SIG-M5 treated with dmso at 0.1 percent for 504 hours (cell line): ENCODE measurements around the gene CHMP6.
"Not testable (repeated sequence)": the region's sequence is repeated elsewhere in the genome, so short reads cannot be mapped to it uniquely, and the experiment has no call there.

Source experiments
- DNase-seq: peaks from one replicate; lab custom pipeline; 2025; ENCODE audit not compliant: unreplicated experiment; lab: John Stamatoyannopoulos, UW

CHMP6 gene

DNA sequence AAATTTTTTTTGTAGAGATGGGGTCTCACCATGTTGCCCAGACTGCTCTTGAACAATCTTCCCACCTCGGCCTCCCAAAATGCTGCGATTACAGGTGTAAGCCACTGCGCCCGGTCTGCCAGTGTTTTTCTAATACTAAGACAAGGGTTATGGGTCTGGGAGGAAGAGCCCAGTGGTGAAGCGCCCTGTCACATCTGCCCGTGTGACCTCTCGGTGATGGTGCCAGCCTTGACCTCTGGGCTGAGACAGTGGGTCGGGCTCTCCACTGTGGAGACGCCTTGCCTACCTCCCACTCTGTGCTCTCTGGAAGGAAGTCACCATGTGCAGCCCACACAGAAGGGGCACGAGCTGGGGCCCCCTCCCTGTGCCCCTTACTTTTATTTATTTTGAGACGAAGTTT lies 38.2 kb downstream of the CHMP6 start:
- no peak for DNase-seq

DNA sequence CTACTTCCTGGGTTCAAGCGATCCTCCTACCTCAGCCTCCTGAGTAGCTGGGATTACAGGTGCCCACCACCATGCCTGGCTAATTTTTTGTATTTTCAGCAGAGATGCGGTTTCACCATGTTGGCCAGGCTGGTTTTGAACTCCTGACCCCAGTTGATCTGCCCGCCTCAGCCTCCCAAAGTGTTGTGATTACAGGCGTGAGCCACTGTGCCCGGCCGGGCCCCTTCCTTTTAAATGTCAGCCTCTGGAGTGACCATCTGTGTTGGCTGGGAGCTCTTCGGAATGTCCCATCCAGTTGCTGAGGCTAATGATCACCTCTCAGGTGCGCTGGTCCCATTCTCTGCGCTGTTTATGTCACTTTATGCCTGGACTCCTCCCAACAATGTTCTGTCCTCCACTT lies 38.7 kb downstream of the CHMP6 start:
- DNase-seq, result not testable (repeated sequence)

DNA sequence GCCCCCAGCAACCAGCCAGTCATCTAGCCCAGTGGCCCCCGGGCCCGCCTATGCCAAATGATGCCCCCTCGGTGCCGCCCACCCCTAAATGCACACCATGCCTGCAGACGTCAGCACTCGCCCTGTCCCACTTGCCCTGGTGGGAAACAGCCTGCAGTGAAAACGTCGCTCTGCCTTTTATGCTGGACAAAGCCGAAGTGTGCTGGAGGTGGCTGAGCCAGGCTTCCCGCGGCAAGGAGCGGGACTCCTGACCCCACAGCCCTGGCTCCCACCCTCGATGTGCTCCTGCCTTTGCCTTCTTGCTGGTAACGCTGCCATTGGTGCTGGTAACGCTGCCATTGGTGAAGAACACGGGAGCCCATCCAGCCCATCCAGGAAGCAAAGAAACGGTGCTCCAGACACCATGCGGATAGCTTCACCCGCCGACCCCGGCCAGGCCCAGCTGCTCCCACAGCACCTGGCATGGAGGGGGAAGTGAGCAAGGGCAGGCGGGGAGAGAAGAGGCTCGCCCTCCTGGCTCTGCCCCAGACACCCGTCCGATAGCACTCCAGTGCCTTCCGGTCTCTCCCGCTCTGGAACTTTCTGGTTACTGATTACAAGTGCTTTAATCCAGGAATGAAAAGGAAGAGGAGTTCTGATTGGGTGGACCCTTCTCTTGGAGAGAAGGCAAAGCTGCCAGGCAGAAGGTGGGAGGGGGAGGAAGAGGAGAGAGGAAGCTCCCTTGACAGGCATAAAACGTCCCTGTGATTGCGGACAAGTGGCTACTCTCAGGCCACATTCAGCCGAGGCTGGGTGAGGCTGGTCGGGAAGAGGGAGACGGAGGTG lies 39.3 kb downstream of the CHMP6 start:
- DNase-seq, result no peak

DNA sequence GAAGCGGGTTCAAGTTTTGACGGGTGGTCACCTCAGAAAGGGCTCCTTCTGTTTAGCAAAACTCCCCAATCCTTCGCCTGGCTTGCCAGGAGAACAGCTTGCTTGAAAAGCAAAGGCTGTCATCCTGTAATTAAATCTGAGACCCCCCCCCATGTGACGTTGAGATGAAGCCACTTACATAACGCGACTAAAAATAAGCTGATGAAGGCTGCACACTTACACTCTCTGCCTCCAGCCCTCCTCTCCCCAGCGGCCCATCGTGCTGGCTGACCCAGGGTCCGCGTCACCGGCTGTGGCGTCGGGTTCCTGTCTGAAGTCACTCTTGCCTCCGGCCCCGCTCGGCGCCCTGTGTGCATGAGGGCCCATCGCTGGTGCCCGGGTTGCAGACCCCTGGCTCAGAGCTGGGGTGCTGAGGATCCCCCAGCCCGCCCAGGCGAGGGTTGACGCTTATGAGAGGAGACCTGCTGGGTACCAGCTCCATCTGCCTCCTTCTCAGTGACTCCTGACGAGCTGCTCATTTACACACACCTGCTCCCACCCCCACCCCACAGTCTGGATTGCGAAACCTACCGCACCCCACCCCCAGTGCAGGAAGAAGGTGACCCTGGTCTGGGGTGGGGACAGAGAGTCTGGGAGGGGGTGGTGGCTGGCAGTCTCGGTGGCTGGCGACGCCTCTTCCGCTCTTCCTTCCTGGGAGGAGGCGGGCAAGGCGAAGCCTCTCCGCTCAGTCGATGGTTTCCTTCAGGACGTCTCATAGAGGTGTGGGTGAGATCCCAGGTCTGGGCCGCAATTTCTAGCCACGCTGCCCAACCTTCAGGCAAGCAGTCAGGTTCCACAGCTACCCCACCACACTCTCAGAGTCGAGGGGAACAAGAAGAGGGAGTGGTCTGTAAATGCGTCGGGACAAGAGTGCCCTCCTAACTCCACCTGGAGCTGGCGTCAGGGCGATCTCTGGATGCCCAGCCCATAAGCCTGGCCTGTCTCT lies 40.2 kb downstream of the CHMP6 start:
- no peak for DNase-seq

DNA sequence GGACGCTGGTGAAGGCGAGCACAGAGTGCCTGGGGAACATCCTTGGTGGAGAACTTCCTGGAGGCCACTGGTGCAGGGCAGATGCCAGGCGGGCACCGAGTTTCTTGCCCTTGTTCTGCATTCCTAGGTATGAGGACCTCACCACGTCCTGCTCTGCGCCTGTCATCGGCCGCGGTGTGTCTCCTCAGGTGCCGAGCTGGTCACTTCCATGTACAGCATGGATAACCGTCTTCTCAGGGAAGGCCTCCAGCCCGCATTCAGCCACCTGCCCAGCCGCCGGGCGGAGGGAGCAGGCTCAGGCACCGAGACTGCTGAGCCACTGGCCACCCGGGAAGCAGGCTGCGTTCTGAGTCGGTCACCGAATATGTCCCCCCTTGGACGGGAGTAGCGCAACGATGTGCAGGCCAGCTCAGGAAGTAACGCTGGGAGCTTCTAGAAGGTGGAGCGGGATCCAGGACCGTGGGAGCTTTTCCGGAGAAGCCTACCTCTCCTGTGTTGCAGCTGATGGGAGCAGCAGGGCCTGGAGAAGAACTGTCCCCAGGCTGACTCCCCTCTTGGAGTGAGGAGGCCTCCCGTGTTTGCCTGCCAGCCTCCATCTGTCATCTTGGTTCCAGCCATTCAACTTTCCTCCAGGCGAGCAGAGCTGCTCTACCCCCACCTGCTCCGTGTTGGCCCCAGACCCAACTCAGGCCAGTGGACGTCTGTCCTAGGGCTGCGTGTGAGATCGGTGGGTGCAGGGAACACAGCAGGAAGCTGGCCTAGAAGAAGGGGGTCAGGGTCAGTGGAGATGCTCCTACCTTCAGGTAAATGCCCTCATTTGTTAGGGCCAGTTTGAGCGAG lies 41.2 kb downstream of the CHMP6 start:
- no peak for DNase-seq

DNA sequence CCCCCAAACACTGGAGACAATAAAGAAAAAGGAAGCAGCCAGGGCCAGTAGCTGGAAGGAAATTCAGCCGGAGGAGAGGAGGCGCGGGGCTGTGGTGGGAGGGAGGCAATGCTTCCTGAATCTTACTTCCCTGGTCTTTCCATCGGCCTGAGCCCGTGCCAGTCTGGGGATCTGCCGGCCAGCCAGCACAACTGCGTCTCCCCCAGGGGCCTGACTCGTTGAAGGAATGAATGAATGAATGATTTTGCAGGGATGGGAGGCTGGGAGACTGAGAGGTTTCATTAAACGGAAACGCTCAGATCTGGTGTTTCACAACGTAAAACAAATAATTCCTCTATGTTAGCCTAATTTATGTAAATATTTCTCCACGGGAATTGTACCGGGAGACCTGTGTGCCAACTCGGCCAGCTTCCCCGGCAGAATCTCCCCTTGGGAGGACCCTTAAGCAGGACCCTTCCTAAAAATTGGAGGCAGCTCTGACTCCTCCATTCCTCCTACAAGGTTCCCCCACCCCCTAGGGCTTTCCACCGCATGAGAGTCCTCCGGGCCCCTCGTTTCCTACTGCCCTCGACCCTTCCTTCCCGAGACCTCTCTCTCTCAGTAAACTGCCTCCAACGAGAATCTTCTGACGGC lies 42.0 kb downstream of the CHMP6 start:
- DNase-seq, result peak; percentile 27

DNA sequence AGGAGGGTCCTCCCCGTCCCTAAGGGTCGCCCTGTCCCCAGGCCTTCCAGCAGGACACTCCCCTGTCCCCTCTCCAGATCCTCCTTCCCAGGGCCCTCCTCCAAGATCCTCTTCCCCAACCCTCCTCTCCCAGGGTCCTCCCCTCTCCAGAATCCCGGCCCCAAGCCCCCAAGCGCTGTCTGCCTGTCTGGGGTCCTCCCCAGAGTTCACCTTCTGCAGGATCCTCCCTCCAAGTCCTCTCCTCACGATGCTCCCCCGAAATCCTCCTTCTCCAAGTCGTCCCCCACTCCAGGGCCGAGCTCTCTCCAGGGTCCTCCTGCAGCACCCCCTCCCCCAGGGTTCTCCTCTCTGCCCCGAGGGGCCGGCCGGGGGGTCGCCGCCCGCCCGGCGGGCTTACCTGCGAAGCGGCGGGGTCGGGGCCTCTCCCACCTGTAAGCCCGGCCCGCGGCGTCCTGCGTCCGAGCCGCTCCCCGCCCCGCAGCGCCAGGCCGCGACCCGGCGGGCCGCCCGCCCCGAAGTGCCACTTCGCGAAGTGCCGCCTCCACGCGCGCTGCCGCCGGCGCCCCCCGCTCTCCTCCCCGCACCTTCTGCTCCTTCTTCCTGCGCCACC lies 42.6 kb downstream of the CHMP6 start:
- no peak for DNase-seq

DNA sequence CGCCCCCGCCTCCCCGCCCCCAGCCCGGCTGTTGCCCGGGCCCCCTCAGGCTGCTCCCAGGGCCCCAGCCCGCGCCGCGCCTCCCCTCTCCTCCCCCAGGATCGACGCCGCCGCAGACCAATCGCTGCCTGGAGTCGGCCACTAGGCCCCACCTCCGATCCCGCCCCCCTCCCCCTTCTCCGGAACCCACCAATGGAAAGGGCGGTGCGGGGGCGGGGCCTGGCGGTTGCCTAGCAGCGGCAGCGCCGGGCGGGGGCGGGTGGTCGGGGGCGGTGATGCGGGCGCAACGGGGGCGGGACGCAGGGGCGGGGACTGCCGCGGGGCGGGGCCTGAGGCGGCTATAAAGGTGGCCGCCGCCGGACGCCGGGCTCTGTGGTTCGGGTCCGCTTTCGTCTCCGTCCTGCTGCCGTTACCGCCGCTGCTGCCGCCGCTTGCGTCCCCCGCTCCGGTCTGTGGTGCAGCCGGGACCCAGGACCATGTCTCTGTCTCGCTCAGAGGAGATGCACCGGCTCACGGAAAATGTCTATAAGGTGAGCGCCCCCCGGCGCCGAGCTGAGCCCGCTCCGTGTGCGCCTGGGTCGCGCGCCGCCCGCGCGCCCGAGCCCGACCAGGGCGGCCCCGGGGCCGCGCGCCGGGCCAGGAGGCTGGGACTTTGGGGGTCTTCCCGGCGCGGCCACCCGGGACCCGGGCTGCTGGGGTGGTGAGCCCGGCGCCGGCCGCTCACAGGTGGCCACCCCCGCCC lies 43.3 kb downstream of the CHMP6 start, which contains the start of gene BAIAP2:
TSS of gene BAIAP2 (plus strand) at position 373 of the 742 bp plus-strand sequence. CDS start at position 477, 104 bp downstream.
- DNase-seq, result peak; percentile 88

DNA sequence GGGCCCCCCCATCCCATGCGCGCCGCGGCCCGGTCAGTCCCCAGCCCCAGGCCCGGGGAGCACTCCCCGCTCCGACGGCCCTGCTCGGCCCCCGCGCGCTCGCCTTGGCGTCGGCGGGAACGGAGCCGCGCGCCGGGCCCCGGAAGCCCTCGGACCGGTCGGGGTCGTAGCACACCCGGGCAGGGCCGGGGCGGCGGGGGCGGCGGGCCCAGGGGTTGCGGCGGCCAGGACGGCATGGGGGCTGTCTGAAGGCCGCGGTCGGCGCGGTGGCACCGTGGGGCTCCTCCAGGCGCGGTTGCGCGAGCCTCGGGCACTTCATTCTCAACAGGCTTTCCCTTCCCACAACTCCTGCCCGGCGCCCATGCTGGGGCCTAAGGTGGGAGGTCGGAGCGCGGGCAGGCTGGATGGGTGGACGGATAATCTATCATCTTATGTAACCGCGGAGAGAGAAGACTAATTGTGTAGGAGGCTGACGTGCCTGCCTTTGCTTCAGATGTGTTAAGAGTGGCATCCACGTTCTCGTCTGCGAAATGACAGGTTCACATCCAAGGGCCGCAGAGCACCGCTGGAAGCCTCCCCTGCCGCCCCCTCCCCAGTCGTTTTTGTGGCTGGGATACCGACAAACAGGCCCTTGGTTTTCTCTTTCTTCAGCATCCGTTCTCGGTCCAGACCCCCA lies 44.0 kb downstream of the CHMP6 start:
- DNase-seq, result no peak

DNA sequence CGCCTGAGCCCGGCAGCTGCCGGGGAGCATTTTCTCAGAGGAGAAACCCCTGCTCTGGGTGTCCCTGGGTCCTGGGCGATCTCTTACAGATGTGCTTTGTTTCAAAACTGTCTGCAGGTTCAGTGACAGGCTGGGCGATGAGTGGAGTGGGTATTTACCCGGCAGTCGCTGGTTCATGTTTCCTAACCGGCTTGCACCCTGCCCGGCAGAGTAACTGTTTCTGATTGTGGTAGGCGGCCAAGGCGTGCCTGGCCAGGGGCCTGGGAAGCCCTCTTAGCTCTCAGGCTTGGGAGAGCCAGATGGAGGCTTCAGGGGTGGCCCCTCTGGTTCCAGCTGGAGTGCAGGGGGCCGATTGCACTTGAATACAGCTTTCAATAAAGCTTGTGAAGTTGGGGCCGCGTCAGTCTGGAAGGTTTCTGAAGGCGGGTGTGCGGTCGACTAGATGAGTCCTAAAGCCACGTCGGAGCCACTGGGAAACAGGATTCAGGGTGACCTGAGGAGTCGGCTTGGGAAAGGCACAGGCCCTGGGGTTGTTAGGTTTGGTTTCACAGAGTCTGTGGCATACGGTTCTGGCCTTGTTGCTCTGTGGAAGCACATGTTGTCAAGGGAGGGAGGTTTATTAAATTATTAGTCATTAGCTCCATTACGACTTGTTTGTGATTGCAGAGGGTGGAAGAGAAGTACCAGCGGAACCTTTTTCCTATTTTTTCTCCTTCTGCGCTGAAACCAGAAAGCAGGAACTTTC lies 44.7 kb downstream of the CHMP6 start:
- DNase-seq, result no peak

DNA sequence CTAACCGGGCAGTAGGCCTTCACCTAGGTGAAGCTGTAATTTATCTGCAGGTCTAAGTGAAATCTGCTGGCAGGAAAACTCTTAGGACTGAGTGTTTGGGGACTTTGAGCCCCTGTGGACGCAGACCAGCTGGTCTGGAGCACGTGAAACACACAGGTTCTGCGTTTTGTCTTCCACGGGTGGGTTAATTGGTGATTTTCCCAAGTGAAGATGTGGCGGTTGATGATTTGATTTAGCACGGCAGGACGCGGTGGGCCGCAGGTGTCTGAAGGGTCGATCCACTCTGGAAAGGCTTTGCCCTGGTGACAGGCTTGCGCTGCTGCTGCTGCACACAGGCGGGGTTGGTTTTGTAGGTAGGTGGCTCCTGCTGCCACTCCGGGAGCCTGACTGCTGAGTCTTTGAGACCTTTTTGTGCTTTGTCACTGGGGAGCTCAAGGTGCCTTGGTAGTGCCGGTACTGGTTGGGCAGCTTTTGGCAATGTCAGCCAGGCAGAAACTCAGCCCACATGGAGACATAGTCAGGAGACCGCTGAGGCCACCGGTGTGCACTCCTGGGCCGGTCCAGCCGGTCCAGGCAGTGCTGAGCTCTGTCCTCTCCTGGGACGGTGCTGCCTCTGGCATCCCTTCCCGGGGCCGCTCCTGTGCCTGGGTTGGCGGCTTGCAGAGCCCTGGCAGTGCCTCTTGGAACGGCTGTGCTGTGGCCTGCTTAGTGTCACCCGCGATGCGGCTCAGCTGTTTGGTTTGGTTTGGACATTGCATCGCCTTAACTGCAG lies 45.6 kb downstream of the CHMP6 start:
- DNase-seq, result peak; percentile 36

DNA sequence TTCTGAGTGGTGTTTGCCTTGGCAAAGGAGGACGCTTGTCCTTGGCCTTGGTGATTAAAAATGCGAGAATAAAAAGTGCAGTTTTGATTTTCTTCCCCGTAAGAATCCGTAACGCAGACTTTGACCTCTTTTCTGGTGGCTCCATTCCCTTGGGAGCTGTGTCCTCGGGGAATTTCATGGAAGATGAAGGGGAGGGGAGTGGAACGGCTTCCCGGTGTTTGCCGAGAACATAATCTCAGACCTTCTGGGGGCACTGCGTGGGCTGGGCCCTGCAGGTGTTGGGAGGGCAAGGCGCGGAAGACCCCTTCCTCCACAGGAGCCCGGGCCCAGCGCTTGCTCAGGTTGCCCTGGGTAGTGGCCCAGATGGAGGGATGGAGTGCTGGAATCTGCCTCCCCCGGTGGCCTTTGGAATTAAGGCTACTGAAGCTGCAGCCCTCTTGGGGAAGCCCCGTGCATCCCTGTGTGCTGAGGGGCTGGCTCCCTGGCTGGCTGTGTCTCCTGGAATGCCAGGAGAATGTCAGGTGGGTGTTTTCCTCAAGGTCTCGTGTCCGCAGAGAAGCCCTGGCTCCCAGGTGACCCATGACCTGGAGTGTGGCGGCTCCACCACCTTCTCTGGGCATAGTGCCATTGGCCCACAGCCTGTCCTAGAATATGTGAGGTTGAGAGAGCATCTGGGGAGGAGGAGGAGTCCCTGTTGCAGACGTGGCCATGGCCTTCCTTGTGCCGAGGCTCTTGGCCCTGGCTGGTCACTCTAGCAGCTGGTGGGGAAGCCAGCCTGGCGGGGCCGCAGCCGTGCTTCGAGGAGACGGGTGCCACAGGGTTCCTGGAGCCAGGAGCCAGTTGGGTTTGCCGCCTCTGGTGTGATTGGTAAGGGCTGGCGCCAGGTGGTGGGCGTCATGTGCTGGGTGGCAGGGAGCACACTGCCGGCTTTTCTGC lies 46.4 kb downstream of the CHMP6 start:
- DNase-seq, result no peak

DNA sequence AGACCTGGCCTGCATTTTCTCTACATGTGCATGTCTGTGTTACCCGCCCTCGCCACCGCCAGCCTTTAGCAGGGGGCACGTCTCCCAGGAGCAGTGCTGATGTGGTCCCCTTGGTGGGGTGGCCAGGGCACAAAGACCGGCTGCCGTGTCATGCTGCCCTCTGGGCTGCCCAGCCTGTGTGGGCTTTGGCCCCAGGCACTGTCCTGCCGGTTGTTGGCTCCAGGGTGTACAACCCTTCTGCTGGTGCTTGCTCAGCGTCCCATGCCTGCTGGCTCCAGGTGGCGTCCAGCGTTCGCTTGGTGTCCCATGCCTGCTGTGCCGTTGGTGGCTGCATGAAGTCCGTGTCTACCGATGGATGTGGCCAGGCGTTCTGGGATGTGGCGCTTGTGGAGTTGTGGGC lies 47.5 kb downstream of the CHMP6 start:
- DNase-seq, result no peak

DNA sequence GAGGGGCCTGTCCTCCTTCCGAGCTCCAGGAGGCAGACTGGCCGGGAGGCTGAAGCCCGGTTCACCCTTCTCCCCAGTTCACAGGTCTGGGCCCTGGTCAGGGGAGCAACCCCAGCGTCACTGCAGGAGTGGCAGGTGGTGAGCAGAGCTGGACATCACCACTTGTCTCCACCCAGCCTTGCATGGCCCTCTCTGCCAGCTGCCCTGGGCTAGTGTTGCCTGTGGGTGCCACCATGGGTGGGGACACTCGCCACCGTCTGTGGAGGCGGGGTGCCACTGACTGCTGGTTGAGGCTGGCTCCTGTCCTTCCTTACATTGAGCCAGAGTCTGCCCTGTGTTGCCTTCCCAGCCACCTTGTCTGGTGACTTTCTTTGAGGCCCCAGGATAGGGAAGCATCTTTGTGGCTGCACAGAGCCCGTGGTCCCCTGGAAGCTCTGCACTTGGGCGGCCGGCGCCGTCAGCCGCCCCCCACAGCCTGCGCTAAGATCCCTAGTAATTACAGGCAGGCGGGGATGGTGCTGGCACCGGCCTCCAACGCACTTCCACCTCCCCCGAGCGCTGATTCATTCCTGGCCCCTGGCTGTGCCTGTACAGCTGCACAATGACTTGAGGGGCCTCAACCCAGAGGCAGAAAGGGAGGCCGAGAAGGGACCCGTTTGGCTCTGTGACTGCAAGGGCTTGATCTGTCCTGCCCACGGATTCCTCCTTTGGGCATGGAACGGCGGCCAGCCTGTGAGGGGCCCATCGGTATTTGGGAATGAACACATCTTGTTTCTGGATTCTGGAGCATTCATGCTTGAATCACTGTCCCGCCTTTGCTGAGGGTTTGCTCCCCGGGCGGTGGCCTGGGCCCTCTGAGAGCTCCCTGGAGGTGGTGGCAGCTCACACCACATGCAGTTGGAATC lies 48.5 kb downstream of the CHMP6 start:
- DNase-seq, result peak; percentile 35

DNA sequence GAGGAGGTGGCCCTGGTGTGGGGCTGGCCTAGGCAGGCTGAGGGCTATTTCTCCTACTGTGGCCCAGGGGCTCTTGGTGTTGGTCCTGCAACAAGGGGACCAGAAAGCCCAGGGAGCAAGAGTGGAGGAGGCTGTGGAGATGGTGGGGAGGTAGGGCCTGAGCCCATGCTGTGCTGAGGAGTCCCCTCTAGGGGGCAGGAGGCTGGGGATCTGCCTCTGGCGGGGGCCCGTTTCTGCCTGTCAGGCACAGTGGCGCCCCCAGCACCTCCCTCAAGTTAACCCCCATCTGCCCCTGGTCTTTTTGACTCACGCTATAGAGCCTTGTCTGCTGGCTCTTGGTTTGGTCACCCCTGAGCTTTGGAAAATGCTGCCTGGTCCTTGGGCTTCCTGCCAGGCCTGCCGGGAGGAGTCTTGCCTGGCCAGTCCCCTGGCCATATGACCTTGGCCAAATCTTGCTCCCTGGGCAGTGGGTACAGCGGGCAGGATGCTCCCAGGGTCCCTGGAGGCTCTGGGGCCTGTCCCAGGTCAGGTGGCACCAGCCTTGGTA lies 49.2 kb downstream of the CHMP6 start:
- peak; percentile 31 for DNase-seq
